IMR-90 (cell line): ENCODE measurements around the gene POLR1B. TPM values are rescaled to one million over a fixed set of nuclear protein-coding genes. Genes with fewer than 3 reads are reported as not detected.

Source experiments
- ATAC-seq: fragments of 200-7000 bp; cut with Tn5 transposase; 2 replicates; pipeline ENCODE4 v1.9.1; 2020; ENCODE audit warnings: low read depth, mild to moderate bottlenecking, moderate library complexity
- BruUV-seq: library from RNA; stranded (reverse); fragments of 400-500 nt; replicated peaks from 2 replicates; lab custom pipeline; 2021; lab: Mats Ljungman, UMichigan
- CTCF ChIA-PET: fragments of 300-600 bp; formaldehyde crosslinking; extraction: SDS; loops from one replicate; lab custom pipeline; 2021; ENCODE audit warnings: antibody characterized with exemption; lab: Yijun Ruan, JAX
- POLR2A ChIA-PET: fragments of 300-600 bp; sonication (Branson Sonifier 250); formaldehyde crosslinking; loops from one replicate; lab custom pipeline; 2022; ENCODE audit warnings: antibody characterized with exemption; ENCODE audit not compliant: unreplicated experiment; lab: Charles Lee
- DNase-seq: peaks from one replicate; pipeline ENCODE4 v3.0.0; 2013
- H2AFZ ChIP-seq: replicated peaks from 2 replicates; pipeline ENCODE3; 2013; ENCODE audit warnings: low read length, mild to moderate bottlenecking; ENCODE audit not compliant: poor library complexity
- H2AK5ac ChIP-seq: 2 replicates; pipeline ENCODE4 v1.6.1; 2013; ENCODE audit warnings: low read depth, low read length, inconsistent platforms
- H2AK9ac ChIP-seq: replicated peaks from 2 replicates; pipeline ENCODE3; 2013; ENCODE audit warnings: mild to moderate bottlenecking, low read depth, low read length, moderate library complexity; ENCODE audit not compliant: poor library complexity
- H2BK120ac ChIP-seq: 2 replicates; pipeline ENCODE4 v1.6.1; 2013; ENCODE audit warnings: low read depth, low read length, inconsistent platforms
- H2BK15ac ChIP-seq: 3 replicates; pipeline ENCODE4 v1.6.1; 2013; ENCODE audit warnings: low read depth, low read length, inconsistent platforms
- H2BK20ac ChIP-seq: 2 replicates; pipeline ENCODE4 v1.6.1; 2013; ENCODE audit warnings: low read depth, mild to moderate bottlenecking, inconsistent platforms, low read length, moderate library complexity
- H2BK5ac ChIP-seq: 2 replicates; pipeline ENCODE4 v1.6.1; 2013; ENCODE audit warnings: mild to moderate bottlenecking, low read depth, low read length, inconsistent platforms; ENCODE audit not compliant: poor library complexity, severe bottlenecking
- H3K14ac ChIP-seq: replicated peaks from 2 replicates; pipeline ENCODE4 v1.6.1; 2013; ENCODE audit warnings: low read depth, low read length, inconsistent platforms
- H3K18ac ChIP-seq: 2 replicates; pipeline ENCODE4 v1.6.1; 2013; ENCODE audit warnings: low read depth, low read length, control low read depth
- H3K23ac ChIP-seq: 2 replicates; pipeline ENCODE4 v1.6.1; 2013; ENCODE audit warnings: low read depth, low read length, inconsistent platforms
- H3K27ac ChIP-seq: 2 replicates; pipeline ENCODE4 v1.5.1; 2013; ENCODE audit warnings: mild to moderate bottlenecking, control low read depth, low read length; ENCODE audit not compliant: insufficient read depth
- H3K27me3 ChIP-seq: 2 replicates; pipeline ENCODE4 v1.6.1; 2013; ENCODE audit warnings: low read length; ENCODE audit not compliant: control insufficient read depth, insufficient read depth
- H3K36me3 ChIP-seq: 2 replicates; pipeline ENCODE4 v1.6.1; 2013; ENCODE audit warnings: low read length, mixed read lengths; ENCODE audit not compliant: control insufficient read depth, insufficient read depth
- H3K4ac ChIP-seq: 2 replicates; pipeline ENCODE4 v1.6.1; 2013; ENCODE audit warnings: low read depth, low read length, inconsistent platforms
- H3K4me1 ChIP-seq: 2 replicates; pipeline ENCODE4 v1.6.1; 2013; ENCODE audit warnings: low read length, mixed read lengths; ENCODE audit not compliant: control insufficient read depth, insufficient read depth
- H3K4me2 ChIP-seq: 2 replicates; pipeline ENCODE4 v1.6.1; 2013; ENCODE audit warnings: low read depth, mild to moderate bottlenecking, control low read depth, low read length, moderate library complexity
- H3K4me3 ChIP-seq: 2 replicates; pipeline ENCODE4 v1.5.1; 2013; ENCODE audit warnings: low read depth, mild to moderate bottlenecking, control low read depth, low read length, moderate library complexity; ENCODE audit not compliant: insufficient read depth
- H3K56ac ChIP-seq: 2 replicates; pipeline ENCODE4 v1.6.1; 2013; ENCODE audit warnings: low read length, inconsistent platforms; ENCODE audit not compliant: insufficient read depth; ENCODE audit errors: extremely low read depth
- H3K79me1 ChIP-seq, 2 experiments: 2 replicates each; pipeline ENCODE4 v1.6.1; 2013; ENCODE audit warnings: low read length in 2 of 2, inconsistent platforms in 1 of 2, low read depth in 1 of 2
- H3K9ac ChIP-seq: 2 replicates; pipeline ENCODE4 v1.6.1; 2013; ENCODE audit warnings: low read depth, low read length, control low read depth
- H3K9me1 ChIP-seq: 2 replicates; pipeline ENCODE4 v1.6.1; 2013; ENCODE audit warnings: low read length, inconsistent platforms; ENCODE audit not compliant: insufficient read depth
- H3K9me3 ChIP-seq: 2 replicates; pipeline ENCODE4 v1.6.1; 2013; ENCODE audit warnings: low read length; ENCODE audit not compliant: control insufficient read depth, insufficient read depth
- H4K20me1 ChIP-seq: 2 replicates; pipeline ENCODE4 v1.6.1; 2013; ENCODE audit warnings: low read length, inconsistent platforms; ENCODE audit not compliant: insufficient read depth
- H4K5ac ChIP-seq: 2 replicates; pipeline ENCODE4 v1.6.1; 2013; ENCODE audit warnings: mild to moderate bottlenecking, low read depth, low read length, control low read depth
- H4K8ac ChIP-seq, 2 experiments: 2 replicates each; pipeline ENCODE4 v1.6.1; 2013; ENCODE audit warnings: low read depth in 2 of 2, low read length in 2 of 2, control low read depth in 1 of 2, inconsistent platforms in 1 of 2
- H4K91ac ChIP-seq: 2 replicates; pipeline ENCODE4 v1.6.1; 2013; ENCODE audit warnings: low read depth, low read length, inconsistent platforms; ENCODE audit not compliant: insufficient read depth
- CEBPB ChIP-seq: IDR thresholded peaks from 2 replicates; pipeline ENCODE4 v1.6.1; 2012; ENCODE audit warnings: low read depth, low read length, improper control_type of control experiment
- CTCF ChIP-seq: conservative IDR thresholded peaks from 2 replicates; pipeline ENCODE4 v1.5.1; 2012; ENCODE audit warnings: mild to moderate bottlenecking, low read depth, low read length, improper control_type of control experiment
- ELK1 ChIP-seq: fragments of 150-350 bp; IDR thresholded peaks from 2 replicates; pipeline ENCODE4 v1.6.1; 2016; ENCODE audit warnings: low read depth, mild to moderate bottlenecking, low read length, moderate library complexity, borderline replicate concordance
- FOS ChIP-seq: fragments of 150-350 bp; IDR thresholded peaks from 2 replicates; pipeline ENCODE4 v1.6.1; 2016; ENCODE audit warnings: low read depth, low read length
- MAFK ChIP-seq: IDR thresholded peaks from 2 replicates; pipeline ENCODE4 v1.6.1; 2012; ENCODE audit warnings: low read depth, low read length, improper control_type of control experiment
- MAZ ChIP-seq: IDR thresholded peaks from 2 replicates; pipeline ENCODE4 v1.6.1; 2012; ENCODE audit warnings: low read depth, mild to moderate bottlenecking, low read length, improper control_type of control experiment, moderate library complexity, borderline replicate concordance
- MXI1 ChIP-seq: IDR thresholded peaks from 2 replicates; pipeline ENCODE4 v1.6.1; 2012; ENCODE audit warnings: low read depth, mild to moderate bottlenecking, low read length, moderate library complexity, borderline replicate concordance
- NFE2L2 ChIP-seq: fragments of 150-350 bp; IDR thresholded peaks from 2 replicates; pipeline ENCODE4 v1.6.1; 2016; ENCODE audit warnings: low read depth, mild to moderate bottlenecking, low read length
- POLR2A ChIP-seq: IDR thresholded peaks from 2 replicates; pipeline ENCODE4 v1.6.1; 2012; ENCODE audit warnings: mild to moderate bottlenecking, low read depth, low read length
- RCOR1 ChIP-seq: IDR thresholded peaks from 2 replicates; pipeline ENCODE4 v1.6.1; 2012; ENCODE audit warnings: mild to moderate bottlenecking, low read length, improper control_type of control experiment; ENCODE audit not compliant: insufficient replicate concordance
- RFX5 ChIP-seq: IDR thresholded peaks from 2 replicates; pipeline ENCODE4 v1.8.0; 2012; ENCODE audit warnings: low read depth, mild to moderate bottlenecking, low read length, moderate library complexity
- WGBS, 2 experiments: methylation state at CpG; one replicate each; pipeline versions ENCODE4 v1.1.5 to v1.1.7; 2013; ENCODE audit warnings: missing lambda C conversion rate in 2 of 2; ENCODE audit not compliant: insufficient read length in 1 of 2; ENCODE audit errors: extremely low coverage in 2 of 2; 5-methylcytosine and 5-hydroxymethylcytosine counted together
- dilution Hi-C: fragments of 300-500 bp; cut with HindIII; formaldehyde crosslinking; loops from one replicate; pipeline ENCODE4 v1.14.3; 2018; ENCODE audit warnings: low sequenced_read_pairs; ENCODE audit not compliant: unreplicated experiment
- in situ Hi-C: fragments of 300-500 bp; cut with MboI; formaldehyde crosslinking; loops from 3 replicates; pipeline ENCODE4 v1.14.3; 2019; ENCODE audit warnings: low sequenced_read_pairs, inconsistent platforms, mixed read lengths
- intact Hi-C: fragments of 100-400 bp; cut with micrococcal nuclease; formaldehyde crosslinking; loops from 2 replicates; pipeline ENCODE4 v1.10.0; 2022
- polyA plus RNA-seq, 3 experiments: library from polyadenylated mRNA; depleted of rRNA; stranded (reverse); fragments of >200 nt; gene quantifications; 2 replicates each; pipeline ENCODE4 v1.2.3, GENCODE V29; 2012; ENCODE audit warnings: low replicate concordance in 1 of 3
- total RNA-seq: library from RNA; depleted of rRNA; stranded (reverse); fragments of >200 nt; gene quantifications from 2 replicates; pipeline ENCODE4 v1.2.3, GENCODE V29; 2012

Gene POLR1B
- total and polyA plus RNA-seq, 2 of the 4 experiments (the other 2 are of a cell fraction) = 10.5 to 24.6 TPM

GRCh38 chr2:112518807-112519206, 23.5 kb upstream of the POLR1B start:
- H4K8ac ChIP-seq = no peak overlapping the region
- ChIA-PET POLR2A (no interaction called here), CTCF (interaction anchor here (0.6 kb wide), 1 partner anchor 28 kb away, joined by 6 read pairs; no protein-coding TSS in a partner anchor)
- no peak overlapping the region for H2BK120ac ChIP-seq
- H3K36me3 ChIP-seq = peaks cover 38% of the 10 kb centered on the region
- H4K20me1 ChIP-seq = no peaks in the 10 kb centered on the region
- no peak overlapping the region for H3K9ac ChIP-seq
- BruUV-seq = no TSS peak
- H2BK20ac ChIP-seq = no peak overlapping the region
- no peak overlapping the region for H3K4ac ChIP-seq
- no peak overlapping the region for H3K56ac ChIP-seq
- TF ChIP-seq CEBPB (no peak), RFX5 (no peak), MAFK (no peak), MXI1 (no peak), ELK1 (no peak), MAZ (no peak), NFE2L2 (no peak), FOS (no peak), POLR2A (no peak), RCOR1 (no peak), CTCF (no peak)
- no peak overlapping the region for H2BK5ac ChIP-seq
- in situ Hi-C loops = no loop called here
- no peak overlapping the region for H2AK9ac ChIP-seq
- H3K14ac ChIP-seq = no peak overlapping the region
- H3K27ac ChIP-seq = no peak overlapping the region
- dilution Hi-C loops = no loop called here
- H3K79me1 ChIP-seq = peaks cover 0 to 5% of the 10 kb centered on the region in 2 experiments; a peak in 3 of 4 replicates
- no peaks in the 10 kb centered on the region for H3K9me3 ChIP-seq
- 0 out of 2 replicates have a peak, but pooled peaks cover 3% of the 10 kb centered on the region for H3K9me1 ChIP-seq
- H4K91ac ChIP-seq = no peak overlapping the region
- H2BK15ac ChIP-seq = no peak overlapping the region
- no peak for DNase-seq
- H3K23ac ChIP-seq = no peak overlapping the region
- H3K4me2 ChIP-seq = no peak overlapping the region
- H3K18ac ChIP-seq = no peak overlapping the region
- H4K5ac ChIP-seq = no peak overlapping the region
- no peak for ATAC-seq
- H2AK5ac ChIP-seq = no peak overlapping the region
- intact Hi-C loops = no loop called here
- H3K4me3 ChIP-seq = no peak overlapping the region
- no CpG with 5 or more reads among the region's 7 CpGs for WGBS, 2 experiments
- no peak overlapping the region for H2AFZ ChIP-seq
- no peaks in the 10 kb centered on the region for H3K27me3 ChIP-seq
- H3K4me1 ChIP-seq = no peaks in the 10 kb centered on the region
